HepG2 (cell line): ENCODE results near the gene UPB1. TPM values are rescaled to one million over a fixed set of nuclear protein-coding genes. Genes with fewer than 3 reads are reported as not detected.

Experiments used
- FOXP1 ChIP-seq, 2 experiments: fragments of 450-650 bp in 1 of 2; IDR thresholded peaks; 2 replicates each; pipeline ENCODE4 v1.6.1; 2017 to 2018; ENCODE audit warnings: antibody characterized with exemption in 1 of 2
- GATAD2A ChIP-seq: IDR thresholded peaks from 2 replicates; pipeline ENCODE4 v1.6.1; 2016
- GLI4 ChIP-seq: sonication (generic); formaldehyde crosslinking; IDR thresholded peaks from 2 replicates; pipeline ENCODE4 v1.5.1; 2020; ENCODE audit warnings: missing genetic modification reagents, mild to moderate bottlenecking, moderate library complexity, borderline replicate concordance
- GTF2F1 ChIP-seq: fragments of 150-350 bp; IDR thresholded peaks from 2 replicates; pipeline ENCODE4 v1.6.1; 2014; ENCODE audit warnings: low read length
- IKZF4 ChIP-seq: sonication (generic); formaldehyde crosslinking; IDR thresholded peaks from 2 replicates; pipeline ENCODE4 v1.5.1; 2020; ENCODE audit warnings: borderline replicate concordance, mild to moderate bottlenecking, low read depth, missing genetic modification reagents; ENCODE audit errors: not compliant biosample characterization
- NFKB2 ChIP-seq: sonication (generic); formaldehyde crosslinking; IDR thresholded peaks from 2 replicates; pipeline ENCODE4 v1.4.0; 2020; ENCODE audit warnings: missing genetic modification reagents, borderline replicate concordance
- NRL ChIP-seq: sonication (generic); formaldehyde crosslinking; IDR thresholded peaks from 2 replicates; pipeline ENCODE4 v1.5.0; 2020; ENCODE audit warnings: missing genetic modification reagents, mild to moderate bottlenecking, moderate library complexity, borderline replicate concordance
- PAF1 ChIP-seq: IDR thresholded peaks from 2 replicates; pipeline ENCODE4 v1.6.1; 2016; ENCODE audit warnings: missing genetic modification reagents, missing compliant biosample characterization
- PRMT3 ChIP-seq: sonication (generic); formaldehyde crosslinking; IDR thresholded peaks from 2 replicates; pipeline ENCODE4 v1.8.1; 2022; ENCODE audit warnings: low read depth, mild to moderate bottlenecking, moderate library complexity, missing genetic modification reagents, borderline replicate concordance
- REL ChIP-seq: sonication (generic); formaldehyde crosslinking; conservative IDR thresholded peaks from 2 replicates; pipeline ENCODE4 v1.8.0; 2022; ENCODE audit warnings: mild to moderate bottlenecking, missing genetic modification reagents, moderate library complexity
- REXO4 ChIP-seq: sonication (generic); formaldehyde crosslinking; IDR thresholded peaks from 2 replicates; pipeline ENCODE4 v1.8.0; 2022; ENCODE audit warnings: missing genetic modification reagents, mild to moderate bottlenecking, borderline replicate concordance
- RFX5 ChIP-seq: IDR thresholded peaks from 2 replicates; pipeline ENCODE4 v1.6.1; 2011; ENCODE audit warnings: low read depth, low read length, improper control_type of control experiment
- SATB2 ChIP-seq: sonication (generic); formaldehyde crosslinking; IDR thresholded peaks from 2 replicates; pipeline ENCODE4 v1.5.0; 2020; ENCODE audit warnings: missing genetic modification reagents
- SPEN ChIP-seq: sonication (generic); formaldehyde crosslinking; IDR thresholded peaks from 2 replicates; pipeline ENCODE4 v1.5.1; 2020; ENCODE audit warnings: low read depth, mild to moderate bottlenecking, missing genetic modification reagents
- TBP ChIP-seq: sonication (generic); formaldehyde crosslinking; IDR thresholded peaks from 2 replicates; pipeline ENCODE4 v1.5.0; 2020; ENCODE audit warnings: missing genetic modification reagents
- XBP1 ChIP-seq: sonication (generic); formaldehyde crosslinking; IDR thresholded peaks from 2 replicates; pipeline ENCODE4 v1.5.0; 2020; ENCODE audit warnings: missing genetic modification reagents
- ZNF121 ChIP-seq: sonication (generic); formaldehyde crosslinking; IDR thresholded peaks from 2 replicates; pipeline ENCODE4 v1.5.0; 2020; ENCODE audit warnings: mild to moderate bottlenecking, missing genetic modification reagents
- ZNF788 ChIP-seq: sonication (generic); formaldehyde crosslinking; IDR thresholded peaks from 2 replicates; pipeline ENCODE4 v1.5.0; 2020; ENCODE audit warnings: mild to moderate bottlenecking, missing genetic modification reagents, borderline replicate concordance
- ZNF792 ChIP-seq: IDR thresholded peaks from 2 replicates; pipeline ENCODE4 v1.6.1; 2016
- polyA plus RNA-seq, 8 experiments: library from polyadenylated mRNA; depleted of rRNA in 3 of 8; stranded (reverse) in 7 of 8; unstranded in 1 of 8; fragments of >200 nt; fragmentation: Illumina TruSeq in 4 of 8; extraction: Trizol in 4 of 8; gene quantifications; 2 replicates each; pipeline versions ENCODE4 v1.2.1 to v1.2.3, GENCODE V29; 2011 to 2016; ENCODE audit warnings: low read depth in 4 of 8, missing spikeins in 1 of 8, mixed read lengths in 1 of 8; ENCODE audit not compliant: insufficient read depth in 1 of 8
- total RNA-seq, 5 experiments: library from RNA; depleted of rRNA; stranded (reverse); fragments of >200 nt; fragmentation: Illumina TruSeq; extraction: Trizol; gene quantifications; 2 replicates each; pipeline ENCODE4 v1.2.3, GENCODE V29; 2016; ENCODE audit warnings: low read depth in 1 of 5
- TF ChIP-seq, protein P1 (sequence below): sonication (generic); formaldehyde crosslinking; IDR thresholded peaks from 2 replicates; pipeline ENCODE4 v1.5.1; 2020; ENCODE audit warnings: missing genetic modification reagents, mild to moderate bottlenecking, borderline replicate concordance
- TF ChIP-seq, protein P2 (sequence below): sonication (generic); formaldehyde crosslinking; IDR thresholded peaks from 2 replicates; pipeline ENCODE4 v1.5.0; 2020; ENCODE audit warnings: missing genetic modification reagents
- TF ChIP-seq, protein P3 (sequence below): sonication (generic); formaldehyde crosslinking; IDR thresholded peaks from 2 replicates; pipeline ENCODE4 v1.5.1; 2020; ENCODE audit warnings: mild to moderate bottlenecking, missing genetic modification reagents, borderline replicate concordance
- TF ChIP-seq, protein P4 (sequence below): IDR thresholded peaks from 2 replicates; pipeline ENCODE4 v1.6.1; 2012; ENCODE audit warnings: low read depth, low read length, improper control_type of control experiment

UPB1 gene
- total and polyA plus RNA-seq, 2 of the 13 experiments (the other 11 are each of a cell fraction or from before 2014, with no cell fraction given): 0.38 to 1.2 TPM

DNA sequence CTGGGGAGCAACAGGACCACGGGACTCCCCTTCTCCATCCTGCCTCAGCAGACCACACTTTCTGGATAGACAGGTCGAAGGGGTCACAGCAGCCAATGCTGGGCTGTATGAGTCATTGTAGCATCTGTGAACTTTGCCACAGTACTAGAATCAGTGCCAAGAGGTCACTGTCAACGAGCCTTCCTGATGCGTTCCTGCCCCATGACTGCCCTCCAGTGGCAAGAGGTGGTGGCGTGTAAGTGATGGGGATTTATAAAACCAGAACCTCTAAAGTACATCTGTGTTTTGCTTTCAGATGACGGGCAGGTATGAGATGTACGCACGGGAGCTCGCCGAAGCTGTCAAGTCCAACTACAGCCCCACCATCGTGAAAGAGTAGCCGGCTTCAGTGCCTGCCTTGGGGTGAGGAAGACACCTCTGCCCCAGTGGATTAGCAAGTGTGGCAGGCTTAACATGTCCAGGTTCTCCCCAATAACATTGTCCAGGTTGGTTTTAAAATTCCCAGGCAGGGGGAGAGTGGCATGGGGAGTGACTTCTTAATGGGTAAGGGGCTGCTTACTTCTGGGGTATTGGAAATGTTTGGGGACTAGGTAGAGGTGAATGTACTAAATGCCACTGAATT lies 30.4 kb downstream of the UPB1 start (continued):
- no peak for TF ChIP-seq ZNF121 (CRISPR knock-in tag)
- TF ChIP-seq, protein P1, sequence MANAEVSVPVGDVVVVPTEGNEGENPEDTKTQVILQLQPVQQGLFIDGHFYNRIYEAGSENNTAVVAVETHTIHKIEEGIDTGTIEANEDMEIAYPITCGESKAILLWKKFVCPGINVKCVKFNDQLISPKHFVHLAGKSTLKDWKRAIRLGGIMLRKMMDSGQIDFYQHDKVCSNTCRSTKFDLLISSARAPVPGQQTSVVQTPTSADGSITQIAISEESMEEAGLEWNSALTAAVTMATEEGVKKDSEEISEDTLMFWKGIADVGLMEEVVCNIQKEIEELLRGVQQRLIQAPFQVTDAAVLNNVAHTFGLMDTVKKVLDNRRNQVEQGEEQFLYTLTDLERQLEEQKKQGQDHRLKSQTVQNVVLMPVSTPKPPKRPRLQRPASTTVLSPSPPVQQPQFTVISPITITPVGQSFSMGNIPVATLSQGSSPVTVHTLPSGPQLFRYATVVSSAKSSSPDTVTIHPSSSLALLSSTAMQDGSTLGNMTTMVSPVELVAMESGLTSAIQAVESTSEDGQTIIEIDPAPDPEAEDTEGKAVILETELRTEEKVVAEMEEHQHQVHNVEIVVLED (CRISPR knock-in tag): peak; percentile 43; the same call in 1 of the 2 replicates
- no peak for TF ChIP-seq REL (CRISPR knock-in tag)
- no peak for TF ChIP-seq REXO4 (CRISPR knock-in tag)
- TF ChIP-seq IKZF4: no peak
- TF ChIP-seq, protein P2, sequence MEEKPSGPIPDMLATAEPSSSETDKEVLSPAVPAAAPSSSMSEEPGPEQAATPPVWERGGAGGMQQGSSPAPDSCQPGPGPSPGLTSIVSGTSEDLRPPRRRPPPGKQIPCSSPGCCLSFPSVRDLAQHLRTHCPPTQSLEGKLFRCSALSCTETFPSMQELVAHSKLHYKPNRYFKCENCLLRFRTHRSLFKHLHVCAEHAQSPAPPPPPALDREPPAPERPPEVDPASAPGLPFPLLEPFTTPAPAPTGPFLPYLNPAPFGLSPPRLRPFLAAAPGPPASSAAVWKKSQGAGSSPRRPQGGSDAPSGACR (CRISPR knock-in tag): no peak
- TF ChIP-seq, protein P3, sequence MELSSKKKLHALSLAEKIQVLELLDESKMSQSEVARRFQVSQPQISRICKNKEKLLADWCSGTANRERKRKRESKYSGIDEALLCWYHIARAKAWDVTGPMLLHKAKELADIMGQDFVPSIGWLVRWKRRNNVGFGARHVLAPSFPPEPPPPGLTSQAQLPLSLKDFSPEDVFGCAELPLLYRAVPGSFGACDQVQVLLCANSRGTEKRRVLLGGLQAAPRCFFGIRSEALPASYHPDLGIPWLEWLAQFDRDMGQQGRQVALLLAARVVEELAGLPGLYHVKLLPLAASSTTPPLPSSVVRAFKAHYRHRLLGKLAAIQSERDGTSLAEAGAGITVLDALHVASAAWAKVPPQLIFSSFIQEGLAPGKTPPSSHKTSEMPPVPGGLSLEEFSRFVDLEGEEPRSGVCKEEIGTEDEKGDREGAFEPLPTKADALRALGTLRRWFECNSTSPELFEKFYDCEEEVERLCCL: no peak
- TF ChIP-seq SPEN (CRISPR knock-in tag): peak; percentile 30; the same call in 1 of the 2 replicates
- TF ChIP-seq NFKB2 (CRISPR knock-in tag): no peak
- no peak for TF ChIP-seq XBP1
- TF ChIP-seq ZNF788 (CRISPR knock-in tag): peak; percentile 84; the same call in 1 of the 2 replicates
- TF ChIP-seq FOXP1 (IDR thresholded peaks at IDR 0.05): no peak
- TF ChIP-seq FOXP1 (CRISPR knock-in tag; IDR thresholded peaks at IDR 0.05): peak; percentile 66
- TF ChIP-seq GATAD2A (CRISPR knock-in tag): peak; percentile 90
- TF ChIP-seq ZNF792 (CRISPR knock-in tag): peak; percentile 36; the same call in 1 of the 2 replicates
- no peak for TF ChIP-seq PAF1
- TF ChIP-seq GTF2F1: no peak
- TF ChIP-seq SATB2 (CRISPR knock-in tag): no peak
- TF ChIP-seq TBP (CRISPR knock-in tag): no peak
- TF ChIP-seq, protein P4, sequence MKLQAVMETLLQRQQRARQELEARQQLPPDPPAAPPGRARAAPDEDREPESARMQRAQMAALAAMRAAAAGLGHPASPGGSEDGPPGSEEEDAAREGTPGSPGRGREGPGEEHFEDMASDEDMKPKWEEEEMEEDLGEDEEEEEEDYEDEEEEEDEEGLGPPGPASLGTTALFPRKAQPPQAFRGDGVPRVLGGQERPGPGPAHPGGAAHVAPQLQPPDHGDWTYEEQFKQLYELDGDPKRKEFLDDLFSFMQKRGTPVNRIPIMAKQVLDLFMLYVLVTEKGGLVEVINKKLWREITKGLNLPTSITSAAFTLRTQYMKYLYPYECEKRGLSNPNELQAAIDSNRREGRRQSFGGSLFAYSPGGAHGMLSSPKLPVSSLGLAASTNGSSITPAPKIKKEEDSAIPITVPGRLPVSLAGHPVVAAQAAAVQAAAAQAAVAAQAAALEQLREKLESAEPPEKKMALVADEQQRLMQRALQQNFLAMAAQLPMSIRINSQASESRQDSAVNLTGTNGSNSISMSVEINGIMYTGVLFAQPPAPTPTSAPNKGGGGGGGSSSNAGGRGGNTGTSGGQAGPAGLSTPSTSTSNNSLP: 0 out of 2 replicates have a peak, but pooled peaks have one; percentile 43
- no peak for TF ChIP-seq NRL (CRISPR knock-in tag)
- no peak for TF ChIP-seq GLI4
- TF ChIP-seq PRMT3 (CRISPR knock-in tag): no peak
- TF ChIP-seq RFX5: no peak
